ENCODE data around the gene NLE1. TPM values are rescaled to one million over a fixed set of nuclear protein-coding genes. Genes with fewer than 3 reads are reported as not detected.

NLE1 gene
- total and polyA plus RNA-seq, 7 donors = 3.0 to 16.8 (median 11.2) TPM

- Histone ChIP-seq H3K27ac (no peak overlapping the region), H3K27me3 (no peaks in the 10 kb centered on the region), H3K9me3 (no peaks in the 10 kb centered on the region), H3K36me3 (no peaks in the 10 kb centered on the region), H3K4me3 (no peak overlapping the region), H3K4me1 (peaks cover 0 to 28% (median 24%) of the 10 kb centered on the region in 4 donors)
- no peak for DNase-seq
- WGBS, 2 donors = 12 to 45% methylated on average over 3 of the region's 3 CpGs
- no peak for TF ChIP-seq CTCF (IDR thresholded peaks at IDR 0.05)
- TF ChIP-seq EP300 (IDR thresholded peaks at IDR 0.05) = no peak
- TF ChIP-seq POLR2AphosphoS5 (IDR thresholded peaks at IDR 0.05) = no peak
- TF ChIP-seq POLR2A (IDR thresholded peaks at IDR 0.05) = no peak
- intact Hi-C loops (cut with DNase I) = no loop called here
These were observed 59.9 kb downstream of the NLE1 start for GRCh38 chr17:35082073-35082657.

GRCh38 chr17:35081638-35082037, 60.5 kb downstream of the NLE1 start:
- Histone ChIP-seq H3K36me3 (no peaks in the 10 kb centered on the region), H3K27ac (no peak overlapping the region), H3K27me3 (no peaks in the 10 kb centered on the region), H3K9me3 (no peaks in the 10 kb centered on the region), H3K4me1 (peaks cover 0 to 23% (median 21%) of the 10 kb centered on the region in 4 donors), H3K4me3 (no peak overlapping the region)
- 85 to 97% methylated on average over 1 of the region's 1 CpG for WGBS, 2 donors
- TF ChIP-seq EP300 (IDR thresholded peaks at IDR 0.05) (no peak), POLR2AphosphoS5 (IDR thresholded peaks at IDR 0.05) (no peak), POLR2A (IDR thresholded peaks at IDR 0.05) (no peak), CTCF (IDR thresholded peaks at IDR 0.05) (no peak)
- intact Hi-C loops (cut with DNase I) = no loop called here
- no peak for DNase-seq

GRCh38 chr17:35080536-35080935, 61.6 kb downstream of the NLE1 start:
- no peak for TF ChIP-seq CTCF (IDR thresholded peaks at IDR 0.05)
- TF ChIP-seq POLR2AphosphoS5 (IDR thresholded peaks at IDR 0.05) = no peak
- TF ChIP-seq EP300 (IDR thresholded peaks at IDR 0.05) = no peak
- no peak for TF ChIP-seq POLR2A (IDR thresholded peaks at IDR 0.05)
- H3K4me1 ChIP-seq = peaks cover 0 to 26% (median 20%) of the 10 kb centered on the region in 4 donors
- WGBS, 2 donors = 63 to 78% methylated on average over 1 of the region's 1 CpG

GRCh38 chr17:35079547-35080423, 62.3 kb downstream of the NLE1 start:
- Histone ChIP-seq H3K27ac (no peak overlapping the region), H3K4me1 (peaks cover 0 to 31% (median 27%) of the 10 kb centered on the region in 4 donors), H3K9me3 (no peaks in the 10 kb centered on the region), H3K4me3 (no peak overlapping the region), H3K27me3 (no peaks in the 10 kb centered on the region), H3K36me3 (no peaks in the 10 kb centered on the region)
- WGBS, 2 donors = 92 to 100% methylated on average over 1 of the region's 1 CpG
- no peak for TF ChIP-seq EP300 (IDR thresholded peaks at IDR 0.05)
- no peak for TF ChIP-seq POLR2AphosphoS5 (IDR thresholded peaks at IDR 0.05)
- no peak for TF ChIP-seq POLR2A (IDR thresholded peaks at IDR 0.05)
- DNase-seq = no peak
- intact Hi-C loops (cut with DNase I) = no loop called here

More at GRCh38 chr17:35080536-35080935, 61.6 kb downstream of the NLE1 start:
- H3K4me3 ChIP-seq = no peak overlapping the region
- no peaks in the 10 kb centered on the region for H3K36me3 ChIP-seq
- intact Hi-C loops (cut with DNase I) = no loop called here
- no peaks in the 10 kb centered on the region for H3K27me3 ChIP-seq
- no peak for DNase-seq
- no peak overlapping the region for H3K27ac ChIP-seq
- H3K9me3 ChIP-seq = no peaks in the 10 kb centered on the region

Small RNA genes lying within 50 kb of the gene (small RNA-seq; reads per million reads assigned to genes)
- 0 reads per million in 3 donors for gene RNU6-840P

Other genes starting within 250 kb of the NLE1 start
- 1 to 10 TPM; 3.3 to 4.3 (median 3.5) TPM for gene CCT6B, start 180.8 kb downstream of the NLE1 start, total RNA-seq
- gene CCT6B, start 180.8 kb downstream of the NLE1 start, polyA plus RNA-seq = 1 to 10 TPM in 1 of 3 donors, under 1 TPM in 2; 0.87 to 1.2 (median 0.92) TPM
- gene ZNF830, start 180.8 kb downstream of the NLE1 start, total RNA-seq = 10 to 100 TPM in 3 of 4 donors, 1 to 10 TPM in 1; 8.6 to 14.3 (median 12.8) TPM
- 10 to 100 TPM in 1 of 3 donors, 1 to 10 TPM in 2; 7.2 to 12.6 (median 8.3) TPM for gene ZNF830, start 180.8 kb downstream of the NLE1 start, polyA plus RNA-seq
- gene LIG3, start 161.8 kb downstream of the NLE1 start, total RNA-seq = 10 to 100 TPM; 19.4 to 29.7 (median 22.7) TPM
- gene LIG3, start 161.8 kb downstream of the NLE1 start, polyA plus RNA-seq = 10 to 100 TPM in 1 of 3 donors, 1 to 10 TPM in 2; 3.5 to 15.6 (median 4.2) TPM
- gene RFFL, start 78.6 kb downstream of the NLE1 start, total RNA-seq = 10 to 100 TPM; 16.5 to 25.2 (median 21.8) TPM
- 10 to 100 TPM; 15.0 to 29.4 (median 24.1) TPM for gene RFFL, start 78.6 kb downstream of the NLE1 start, polyA plus RNA-seq
- 10 to 100 TPM in 1 of 4 donors, 1 to 10 TPM in 3; 4.3 to 12.6 (median 7.9) TPM for gene RAD51D, start 22.4 kb downstream of the NLE1 start, total RNA-seq
- gene RAD51D, start 22.4 kb downstream of the NLE1 start, polyA plus RNA-seq = 1 to 10 TPM; 2.8 to 9.7 (median 4.2) TPM
- gene FNDC8, start 20.7 kb downstream of the NLE1 start, total RNA-seq = not detected
- not detected for gene FNDC8, start 20.7 kb downstream of the NLE1 start, polyA plus RNA-seq
- gene UNC45B, start 5.5 kb upstream of the NLE1 start, total RNA-seq = not detected
- under 1 TPM in 2 of 3 donors, not detected in 1; under 0.01 to 0.03 TPM for gene UNC45B, start 5.5 kb upstream of the NLE1 start, polyA plus RNA-seq
- gene SLC35G3, start 52.1 kb upstream of the NLE1 start, total RNA-seq = not detected
- gene SLC35G3, start 52.1 kb upstream of the NLE1 start, polyA plus RNA-seq = not detected
- 10 to 100 TPM; 23.0 to 26.2 (median 23.7) TPM for gene SLFN5, start 100.8 kb upstream of the NLE1 start, total RNA-seq
- 10 to 100 TPM in 1 of 3 donors, 1 to 10 TPM in 2; 1.2 to 12.6 (median 3.6) TPM for gene SLFN5, start 100.8 kb upstream of the NLE1 start, polyA plus RNA-seq
- 10 to 100 TPM; 17.8 to 28.0 (median 25.7) TPM for gene SLFN11, start 231.3 kb upstream of the NLE1 start, total RNA-seq
- gene SLFN11, start 231.3 kb upstream of the NLE1 start, polyA plus RNA-seq = 1 to 10 TPM; 1.2 to 4.6 (median 4.3) TPM